GM19043 (cell line): Measurements from ENCODE around the gene TFCP2.
"Not testable (repeated sequence)": the region's sequence is repeated elsewhere in the genome, so short reads cannot be mapped to it uniquely, and the experiment has no call there.

ENCODE experiments used
- ATAC-seq: cut with Tn5 transposase; IDR thresholded peaks from one replicate; pipeline ENCODE4 v1.9.1; 2021; ENCODE audit warnings: low read depth; ENCODE audit not compliant: unreplicated experiment

TFCP2 gene

GRCh38 chr12:51086933-51087332 is 86.0 kb downstream of the TFCP2 start:
- ATAC-seq = no peak

- ATAC-seq = no peak
Measured at GRCh38 chr12:51085757-51086156, 87.2 kb downstream of the TFCP2 start.

- peak; percentile 94 for ATAC-seq
Measured at GRCh38 chr12:51083126-51083833, 89.7 kb downstream of the TFCP2 start, which contains the start of gene CSRNP2. Gene CSRNP2 (minus strand): TSS chr12:51083596. CDS start chr12:51076561, 7,035 bp downstream.

GRCh38 chr12:51082561-51083125 is 90.3 kb downstream of the TFCP2 start:
- ATAC-seq = no peak

GRCh38 chr12:51081421-51081820 is 91.5 kb downstream of the TFCP2 start:
- no peak for ATAC-seq

- no peak for ATAC-seq
Measured at GRCh38 chr12:51080136-51080535, 92.8 kb downstream of the TFCP2 start.

GRCh38 chr12:51078866-51079265 is 94.1 kb downstream of the TFCP2 start:
- ATAC-seq = not testable (repeated sequence)

- ATAC-seq = not testable (repeated sequence)
Measured at GRCh38 chr12:51078346-51078745, 94.6 kb downstream of the TFCP2 start.

- ATAC-seq = no peak
Measured at GRCh38 chr12:51077930-51078329, 95.0 kb downstream of the TFCP2 start.

GRCh38 chr12:51076236-51076930 is 96.6 kb downstream of the TFCP2 start:
- no peak for ATAC-seq

GRCh38 chr12:51075390-51075789 is 97.5 kb downstream of the TFCP2 start:
- ATAC-seq = no peak

GRCh38 chr12:51071663-51072062 is 101.3 kb downstream of the TFCP2 start:
- no peak for ATAC-seq

- no peak for ATAC-seq
Measured at GRCh38 chr12:51070004-51070403, 102.9 kb downstream of the TFCP2 start.

- ATAC-seq = no peak
Measured at GRCh38 chr12:51067771-51068170, 105.2 kb downstream of the TFCP2 start.

- no peak for ATAC-seq
Measured at GRCh38 chr12:51067229-51067628, 105.7 kb downstream of the TFCP2 start.

- ATAC-seq = no peak
Measured at GRCh38 chr12:51065530-51065929, 107.4 kb downstream of the TFCP2 start.

- no peak for ATAC-seq
Measured at GRCh38 chr12:51062631-51063397, 110.1 kb downstream of the TFCP2 start.

- no peak for ATAC-seq
Measured at GRCh38 chr12:51059086-51059485, 113.8 kb downstream of the TFCP2 start.

GRCh38 chr12:51056242-51056641 is 116.7 kb downstream of the TFCP2 start:
- no peak for ATAC-seq

- no peak for ATAC-seq
Measured at GRCh38 chr12:51055060-51055459, 117.9 kb downstream of the TFCP2 start.

- no peak for ATAC-seq
Measured at GRCh38 chr12:51051787-51052186, 121.1 kb downstream of the TFCP2 start.
